ENCODE measurements around the gene PSMD1.

PSMD1 gene

DNA sequence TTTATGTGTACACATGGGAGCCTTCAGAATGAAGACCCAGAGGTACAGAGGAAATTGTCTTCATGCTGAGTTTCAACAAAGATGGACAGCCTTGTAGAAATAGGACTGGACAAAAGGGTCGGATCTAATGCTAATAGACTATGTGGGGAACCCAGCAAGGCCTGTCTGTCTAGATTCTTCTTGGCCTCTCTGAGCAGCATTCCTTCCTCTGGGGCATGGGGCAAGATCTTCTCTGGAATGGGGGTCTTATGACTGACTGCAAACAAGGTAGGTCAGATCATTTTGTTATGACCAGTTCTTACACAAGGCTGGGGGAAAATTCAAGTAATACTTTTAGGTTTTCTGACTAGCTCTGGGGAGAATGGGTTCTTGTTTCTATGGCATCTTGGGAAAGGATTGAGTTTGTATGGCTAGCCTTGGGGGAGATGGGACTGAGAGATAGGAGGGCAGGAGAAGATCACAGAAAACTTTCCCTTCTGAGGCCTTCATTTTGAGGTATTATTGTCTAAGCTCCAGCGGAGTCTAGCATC, 46.4 kb upstream of the PSMD1 start:
- TF ChIP-seq CREB1 (IDR thresholded peaks at IDR 0.05; ENCODE audit: low read depth) (no peak), YY1 (IDR thresholded peaks at IDR 0.05; ENCODE audit: low read depth) (no peak), EP300 (IDR thresholded peaks at IDR 0.05; ENCODE audit: borderline replicate concordance) (no peak)
- TF ChIP-seq, protein P1, sequence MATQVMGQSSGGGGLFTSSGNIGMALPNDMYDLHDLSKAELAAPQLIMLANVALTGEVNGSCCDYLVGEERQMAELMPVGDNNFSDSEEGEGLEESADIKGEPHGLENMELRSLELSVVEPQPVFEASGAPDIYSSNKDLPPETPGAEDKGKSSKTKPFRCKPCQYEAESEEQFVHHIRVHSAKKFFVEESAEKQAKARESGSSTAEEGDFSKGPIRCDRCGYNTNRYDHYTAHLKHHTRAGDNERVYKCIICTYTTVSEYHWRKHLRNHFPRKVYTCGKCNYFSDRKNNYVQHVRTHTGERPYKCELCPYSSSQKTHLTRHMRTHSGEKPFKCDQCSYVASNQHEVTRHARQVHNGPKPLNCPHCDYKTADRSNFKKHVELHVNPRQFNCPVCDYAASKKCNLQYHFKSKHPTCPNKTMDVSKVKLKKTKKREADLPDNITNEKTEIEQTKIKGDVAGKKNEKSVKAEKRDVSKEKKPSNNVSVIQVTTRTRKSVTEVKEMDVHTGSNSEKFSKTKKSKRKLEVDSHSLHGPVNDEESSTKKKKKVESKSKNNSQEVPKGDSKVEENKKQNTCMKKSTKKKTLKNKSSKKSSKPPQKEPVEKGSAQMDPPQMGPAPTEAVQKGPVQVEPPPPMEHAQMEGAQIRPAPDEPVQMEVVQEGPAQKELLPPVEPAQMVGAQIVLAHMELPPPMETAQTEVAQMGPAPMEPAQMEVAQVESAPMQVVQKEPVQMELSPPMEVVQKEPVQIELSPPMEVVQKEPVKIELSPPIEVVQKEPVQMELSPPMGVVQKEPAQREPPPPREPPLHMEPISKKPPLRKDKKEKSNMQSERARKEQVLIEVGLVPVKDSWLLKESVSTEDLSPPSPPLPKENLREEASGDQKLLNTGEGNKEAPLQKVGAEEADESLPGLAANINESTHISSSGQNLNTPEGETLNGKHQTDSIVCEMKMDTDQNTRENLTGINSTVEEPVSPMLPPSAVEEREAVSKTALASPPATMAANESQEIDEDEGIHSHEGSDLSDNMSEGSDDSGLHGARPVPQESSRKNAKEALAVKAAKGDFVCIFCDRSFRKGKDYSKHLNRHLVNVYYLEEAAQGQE (IDR thresholded peaks at IDR 0.05; ENCODE audit: low read depth) = no peak

DNA sequence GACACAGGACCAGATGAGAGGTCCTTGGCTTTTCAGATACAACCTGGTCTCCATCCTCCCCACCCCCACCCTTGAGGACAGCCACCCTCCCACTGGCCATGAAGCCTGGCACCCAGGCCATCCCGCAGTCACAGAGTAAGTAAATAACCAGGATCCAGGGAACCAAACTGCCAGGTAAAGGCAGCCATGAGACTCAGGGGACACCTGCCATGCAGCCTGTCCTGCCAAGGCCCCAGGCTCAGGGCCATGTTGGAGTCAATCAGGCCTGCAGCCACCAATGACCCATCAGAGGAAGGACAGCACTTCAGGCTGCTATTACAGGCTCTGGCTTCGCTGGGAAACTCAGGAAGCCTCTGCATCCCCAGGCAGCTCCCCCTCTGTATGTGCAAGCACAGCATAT, 45.1 kb upstream of the PSMD1 start:
- no peak for TF ChIP-seq TCF12 (IDR thresholded peaks at IDR 0.05; ENCODE audit: low read depth)
- TF ChIP-seq RAD21 (IDR thresholded peaks at IDR 0.05; ENCODE audit: low read depth) = no peak
- no peak for TF ChIP-seq TEAD4 (IDR thresholded peaks at IDR 0.05)
- TF ChIP-seq, protein P2, sequence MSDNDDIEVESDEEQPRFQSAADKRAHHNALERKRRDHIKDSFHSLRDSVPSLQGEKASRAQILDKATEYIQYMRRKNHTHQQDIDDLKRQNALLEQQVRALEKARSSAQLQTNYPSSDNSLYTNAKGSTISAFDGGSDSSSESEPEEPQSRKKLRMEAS (IDR thresholded peaks at IDR 0.05) = no peak

DNA sequence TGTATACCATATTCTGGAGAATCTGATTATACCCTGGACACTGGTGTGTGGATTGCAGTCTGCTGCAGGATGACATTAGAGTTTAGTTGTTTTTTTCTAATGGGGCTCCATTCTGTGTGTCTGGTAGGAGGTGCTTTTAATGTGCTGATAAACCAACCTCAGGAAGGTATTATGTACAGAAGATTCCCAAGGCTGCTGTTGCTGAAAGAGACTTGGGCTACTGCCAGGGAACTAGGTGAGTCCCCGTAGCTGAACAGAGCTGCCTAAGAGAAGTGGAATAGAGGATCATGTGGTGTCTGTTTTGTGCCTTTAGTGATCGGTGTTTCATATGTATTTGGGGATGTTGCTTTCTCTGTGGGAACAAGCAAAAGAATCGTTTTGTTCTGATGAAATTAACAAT, 44.2 kb upstream of the PSMD1 start:
- TF ChIP-seq RAD21 (IDR thresholded peaks at IDR 0.05; ENCODE audit: low read depth) = no peak
- TF ChIP-seq, protein P1 (IDR thresholded peaks at IDR 0.05; ENCODE audit: low read depth) = no peak
- TF ChIP-seq TEAD4 (IDR thresholded peaks at IDR 0.05) = no peak
- no peak for TF ChIP-seq FOXM1 (IDR thresholded peaks at IDR 0.05; ENCODE audit: borderline replicate concordance, low read depth)
- TF ChIP-seq, protein P2 (IDR thresholded peaks at IDR 0.05) = no peak
- TF ChIP-seq TAF1 (IDR thresholded peaks at IDR 0.05; ENCODE audit: low read depth) = no peak
- TF ChIP-seq EGR1 (IDR thresholded peaks at IDR 0.05) = no peak
- no peak for TF ChIP-seq EP300 (IDR thresholded peaks at IDR 0.05; ENCODE audit: borderline replicate concordance)
- TF ChIP-seq YY1 (IDR thresholded peaks at IDR 0.05; ENCODE audit: low read depth) = no peak
- no peak for TF ChIP-seq CEBPB (IDR thresholded peaks at IDR 0.05)
- TF ChIP-seq ZBTB7A (IDR thresholded peaks at IDR 0.05; ENCODE audit: low read depth) = no peak
- TF ChIP-seq, protein P3, sequence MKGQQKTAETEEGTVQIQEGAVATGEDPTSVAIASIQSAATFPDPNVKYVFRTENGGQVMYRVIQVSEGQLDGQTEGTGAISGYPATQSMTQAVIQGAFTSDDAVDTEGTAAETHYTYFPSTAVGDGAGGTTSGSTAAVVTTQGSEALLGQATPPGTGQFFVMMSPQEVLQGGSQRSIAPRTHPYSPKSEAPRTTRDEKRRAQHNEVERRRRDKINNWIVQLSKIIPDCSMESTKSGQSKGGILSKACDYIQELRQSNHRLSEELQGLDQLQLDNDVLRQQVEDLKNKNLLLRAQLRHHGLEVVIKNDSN (IDR thresholded peaks at IDR 0.05) = no peak
- TF ChIP-seq CREB1 (IDR thresholded peaks at IDR 0.05; ENCODE audit: low read depth) = no peak
- TF ChIP-seq NFIC (IDR thresholded peaks at IDR 0.05) = no peak

DNA sequence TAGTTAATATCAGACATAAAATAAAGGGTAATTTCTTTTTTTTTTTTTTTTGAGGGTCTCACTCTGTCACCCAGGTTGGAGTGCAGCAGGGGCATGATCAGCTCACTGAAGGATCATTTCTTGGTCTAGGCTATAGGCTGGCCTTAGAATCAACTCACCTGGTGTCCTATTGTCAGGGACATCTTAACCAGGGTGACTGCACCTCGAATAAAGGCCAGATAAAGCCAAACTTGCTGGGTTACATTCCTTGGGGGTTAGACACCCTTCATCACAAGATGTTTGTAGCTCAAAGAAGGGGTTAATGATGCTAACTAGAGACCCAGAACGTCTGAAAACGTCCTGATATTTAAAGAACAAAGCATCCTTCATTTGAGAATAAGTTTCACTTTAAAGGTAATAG, 42.8 kb upstream of the PSMD1 start:
- TF ChIP-seq, protein P3 (IDR thresholded peaks at IDR 0.05) = no peak
- TF ChIP-seq TCF12 (IDR thresholded peaks at IDR 0.05; ENCODE audit: low read depth) (no peak), FOXM1 (IDR thresholded peaks at IDR 0.05; ENCODE audit: borderline replicate concordance, low read depth) (no peak), CREB1 (IDR thresholded peaks at IDR 0.05; ENCODE audit: low read depth) (no peak), EP300 (IDR thresholded peaks at IDR 0.05; ENCODE audit: borderline replicate concordance) (no peak), CEBPB (IDR thresholded peaks at IDR 0.05) (no peak), RAD21 (IDR thresholded peaks at IDR 0.05; ENCODE audit: low read depth) (no peak), TAF1 (IDR thresholded peaks at IDR 0.05; ENCODE audit: low read depth) (no peak), YY1 (IDR thresholded peaks at IDR 0.05; ENCODE audit: low read depth) (no peak), EGR1 (IDR thresholded peaks at IDR 0.05) (no peak), NFIC (IDR thresholded peaks at IDR 0.05) (no peak)
- TF ChIP-seq, protein P2 (IDR thresholded peaks at IDR 0.05) = no peak
- TF ChIP-seq, protein P1 (IDR thresholded peaks at IDR 0.05; ENCODE audit: low read depth) = no peak

DNA sequence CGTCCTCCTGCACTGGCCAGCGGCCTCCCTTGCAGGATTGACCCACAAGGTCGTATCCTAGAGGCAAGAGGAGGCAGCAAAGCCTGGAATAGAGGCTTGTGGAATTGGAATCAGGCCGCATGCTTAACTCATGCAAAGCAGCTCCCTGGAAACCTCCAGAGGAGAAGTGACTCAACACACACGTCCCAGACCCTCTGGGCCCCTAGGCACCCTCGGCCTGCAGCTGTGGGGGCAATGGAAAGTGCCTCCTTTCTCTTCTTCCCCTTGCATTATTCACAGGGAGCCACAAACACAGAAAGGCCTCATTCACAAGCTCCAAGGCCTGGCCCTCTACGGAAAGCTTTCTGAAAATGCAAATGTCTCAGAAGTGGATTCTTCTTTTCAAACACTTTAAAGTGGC, 41.2 kb upstream of the PSMD1 start:
- TF ChIP-seq, protein P1 (IDR thresholded peaks at IDR 0.05; ENCODE audit: low read depth) = no peak
- TF ChIP-seq NFIC (IDR thresholded peaks at IDR 0.05) (no peak), YY1 (IDR thresholded peaks at IDR 0.05; ENCODE audit: low read depth) (no peak), CEBPB (IDR thresholded peaks at IDR 0.05) (no peak), EGR1 (IDR thresholded peaks at IDR 0.05) (no peak), CREB1 (IDR thresholded peaks at IDR 0.05; ENCODE audit: low read depth) (no peak), TEAD4 (IDR thresholded peaks at IDR 0.05) (no peak), EP300 (IDR thresholded peaks at IDR 0.05; ENCODE audit: borderline replicate concordance) (no peak), FOXM1 (IDR thresholded peaks at IDR 0.05; ENCODE audit: borderline replicate concordance, low read depth) (no peak), RAD21 (IDR thresholded peaks at IDR 0.05; ENCODE audit: low read depth) (no peak), ZBTB7A (IDR thresholded peaks at IDR 0.05; ENCODE audit: low read depth) (no peak), TCF12 (IDR thresholded peaks at IDR 0.05; ENCODE audit: low read depth) (no peak), TAF1 (IDR thresholded peaks at IDR 0.05; ENCODE audit: low read depth) (no peak)
- TF ChIP-seq, protein P3 (IDR thresholded peaks at IDR 0.05) = no peak
- TF ChIP-seq, protein P2 (IDR thresholded peaks at IDR 0.05) = no peak
